ENCODE measurements around the gene OTOG. TPM values are rescaled to one million over a fixed set of nuclear protein-coding genes. Genes with fewer than 3 reads are reported as not detected.

OTOG gene
- total RNA-seq, 1 donor from 2014 or later: not detected

DNA sequence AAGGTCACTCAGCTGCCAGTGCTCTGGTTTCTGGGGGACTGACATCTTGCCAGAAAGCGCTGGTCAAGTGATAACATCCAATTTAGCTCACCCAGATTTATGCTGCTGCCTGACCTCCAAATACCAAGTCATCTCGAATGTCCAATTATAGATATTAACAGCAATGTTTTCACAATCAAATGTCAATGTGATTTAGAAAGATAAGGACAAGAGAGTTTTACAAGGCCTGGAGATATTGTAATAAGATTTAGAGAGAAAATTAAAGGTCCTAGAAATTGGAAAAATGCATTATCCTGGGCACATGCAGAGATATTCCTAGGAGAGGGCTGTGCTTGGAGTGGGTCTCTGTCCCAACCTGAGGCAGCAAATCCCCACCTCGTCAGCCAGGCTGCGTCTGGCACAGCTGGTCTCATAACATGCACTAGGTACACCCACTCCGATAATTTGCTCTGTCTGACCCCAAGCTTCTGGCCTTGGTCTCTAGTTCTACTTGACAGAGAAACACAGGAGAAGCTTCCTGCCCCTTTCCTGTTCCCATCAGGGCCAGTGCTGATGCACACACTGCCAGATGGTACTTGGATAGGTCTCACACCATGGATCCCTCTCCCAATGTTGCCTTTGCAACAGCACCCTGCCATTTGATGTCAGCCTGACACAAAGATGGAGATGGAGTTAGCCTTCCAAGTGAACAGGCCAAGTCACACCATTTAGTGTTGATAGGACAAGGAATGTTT is 31.4 kb upstream of the OTOG start:
- no peaks in the 10 kb centered on the region for H3K36me3 ChIP-seq (ENCODE audit: control insufficient read depth, insufficient read depth, low read length)
- TF ChIP-seq, protein P1, sequence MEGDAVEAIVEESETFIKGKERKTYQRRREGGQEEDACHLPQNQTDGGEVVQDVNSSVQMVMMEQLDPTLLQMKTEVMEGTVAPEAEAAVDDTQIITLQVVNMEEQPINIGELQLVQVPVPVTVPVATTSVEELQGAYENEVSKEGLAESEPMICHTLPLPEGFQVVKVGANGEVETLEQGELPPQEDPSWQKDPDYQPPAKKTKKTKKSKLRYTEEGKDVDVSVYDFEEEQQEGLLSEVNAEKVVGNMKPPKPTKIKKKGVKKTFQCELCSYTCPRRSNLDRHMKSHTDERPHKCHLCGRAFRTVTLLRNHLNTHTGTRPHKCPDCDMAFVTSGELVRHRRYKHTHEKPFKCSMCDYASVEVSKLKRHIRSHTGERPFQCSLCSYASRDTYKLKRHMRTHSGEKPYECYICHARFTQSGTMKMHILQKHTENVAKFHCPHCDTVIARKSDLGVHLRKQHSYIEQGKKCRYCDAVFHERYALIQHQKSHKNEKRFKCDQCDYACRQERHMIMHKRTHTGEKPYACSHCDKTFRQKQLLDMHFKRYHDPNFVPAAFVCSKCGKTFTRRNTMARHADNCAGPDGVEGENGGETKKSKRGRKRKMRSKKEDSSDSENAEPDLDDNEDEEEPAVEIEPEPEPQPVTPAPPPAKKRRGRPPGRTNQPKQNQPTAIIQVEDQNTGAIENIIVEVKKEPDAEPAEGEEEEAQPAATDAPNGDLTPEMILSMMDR (IDR thresholded peaks at IDR 0.05; ENCODE audit: insufficient read depth, low read length, poor library complexity, severe bottlenecking): no peak
- no peak overlapping the region for H3K4me3 ChIP-seq (ENCODE audit: low read depth, low read length)
- peaks cover 3% of the 10 kb centered on the region for H3K27me3 ChIP-seq (ENCODE audit: control insufficient read depth, insufficient read depth, low read length)
- DNase-seq (ENCODE audit: low read depth): no peak

DNA sequence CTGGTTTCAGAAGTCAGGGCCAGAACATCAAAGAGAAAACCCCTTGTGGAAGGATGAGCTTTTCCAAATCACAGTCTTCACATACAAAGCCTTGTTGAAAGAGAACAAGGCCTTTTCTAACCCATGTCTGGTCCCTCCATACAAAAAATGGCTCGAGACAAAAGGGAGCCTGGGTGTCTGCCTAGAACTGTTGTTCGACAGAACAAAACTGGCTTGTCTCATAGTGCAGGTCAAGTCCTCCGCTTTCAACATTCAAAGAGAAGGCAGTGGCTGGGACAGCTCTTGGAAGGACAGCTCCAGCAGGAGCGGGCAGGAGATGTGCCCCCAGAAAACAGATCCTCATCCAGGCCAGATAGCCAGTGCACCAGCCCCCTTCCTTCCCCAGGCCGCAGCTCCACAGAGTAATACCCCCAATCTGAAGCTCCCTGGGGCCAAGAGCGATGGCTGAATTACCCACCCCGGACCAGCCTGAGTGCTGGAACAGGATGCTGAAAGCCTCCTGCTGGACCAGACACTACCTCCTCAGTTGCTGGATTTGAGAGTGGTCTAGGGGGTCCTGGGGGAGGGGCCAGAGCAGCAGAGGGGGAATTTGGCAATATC is 30.4 kb upstream of the OTOG start:
- TF ChIP-seq, protein P1 (IDR thresholded peaks at IDR 0.05; ENCODE audit: insufficient read depth, low read length, poor library complexity, severe bottlenecking): no peak
- H3K27me3 ChIP-seq (ENCODE audit: control insufficient read depth, insufficient read depth, low read length): peaks cover 3% of the 10 kb centered on the region
- DNase-seq (ENCODE audit: low read depth): no peak
- H3K4me3 ChIP-seq (ENCODE audit: low read depth, low read length): no peak overlapping the region
- H3K36me3 ChIP-seq (ENCODE audit: control insufficient read depth, insufficient read depth, low read length): no peaks in the 10 kb centered on the region

DNA sequence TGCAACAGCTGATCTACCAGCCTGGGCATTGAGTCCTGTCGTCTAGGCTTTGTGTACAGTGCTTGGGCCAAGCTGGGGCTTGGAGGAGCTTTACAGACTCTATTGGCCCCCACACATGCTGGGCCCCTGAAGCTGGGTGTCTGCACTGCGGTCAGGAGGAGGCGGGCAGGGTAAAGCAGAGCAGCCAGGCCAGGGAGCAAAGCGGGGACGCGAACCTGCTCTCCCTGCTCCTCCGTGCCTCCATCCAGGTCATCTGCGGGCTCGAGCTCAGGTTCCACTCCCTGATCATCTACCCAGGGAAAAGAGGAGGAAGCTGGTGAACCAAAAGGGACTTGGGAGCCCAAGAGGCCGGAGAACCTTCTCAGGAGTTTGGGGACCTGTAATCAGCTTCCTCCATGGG is 29.9 kb upstream of the OTOG start:
- TF ChIP-seq, protein P1 (IDR thresholded peaks at IDR 0.05; ENCODE audit: insufficient read depth, low read length, poor library complexity, severe bottlenecking): no peak

DNA sequence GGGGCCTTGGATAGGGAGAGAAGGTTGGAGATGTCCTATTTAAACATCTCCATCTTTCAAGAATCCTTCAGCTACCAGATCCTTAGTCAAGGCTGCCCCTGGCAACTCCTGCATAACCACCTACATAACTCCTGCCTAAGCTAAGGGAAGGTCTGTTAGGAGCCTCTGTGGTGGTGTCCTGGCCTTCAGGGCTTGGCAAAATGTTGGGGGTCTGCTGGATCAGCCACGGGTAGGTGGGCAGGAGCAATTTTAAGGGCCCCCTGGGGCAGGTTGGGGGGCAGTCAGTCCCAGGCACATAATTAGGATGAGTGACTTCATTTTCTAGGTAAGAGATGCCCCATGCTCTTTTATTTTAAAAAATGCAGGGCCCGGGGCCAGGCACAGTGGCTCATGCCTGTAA is 28.7 kb upstream of the OTOG start:
- no peak for DNase-seq (ENCODE audit: low read depth)
- Histone ChIP-seq H3K4me3 (ENCODE audit: low read depth, low read length) (no peak overlapping the region), H3K36me3 (ENCODE audit: control insufficient read depth, insufficient read depth, low read length) (no peaks in the 10 kb centered on the region), H3K27me3 (ENCODE audit: control insufficient read depth, insufficient read depth, low read length) (peaks cover 3% of the 10 kb centered on the region)
- TF ChIP-seq, protein P1 (IDR thresholded peaks at IDR 0.05; ENCODE audit: insufficient read depth, low read length, poor library complexity, severe bottlenecking): no peak

More for the DNA sequence above, 29.9 kb upstream of the OTOG start:
- H3K27me3 ChIP-seq (ENCODE audit: control insufficient read depth, insufficient read depth, low read length): peaks cover 3% of the 10 kb centered on the region
- H3K4me3 ChIP-seq (ENCODE audit: low read depth, low read length): no peak overlapping the region
- no peaks in the 10 kb centered on the region for H3K36me3 ChIP-seq (ENCODE audit: control insufficient read depth, insufficient read depth, low read length)
- no peak for DNase-seq (ENCODE audit: low read depth)

- H3K36me3 ChIP-seq (ENCODE audit: control insufficient read depth, insufficient read depth, low read length): no peaks in the 10 kb centered on the region
- no peak overlapping the region for H3K4me3 ChIP-seq (ENCODE audit: low read depth, low read length)
- H3K27me3 ChIP-seq (ENCODE audit: control insufficient read depth, insufficient read depth, low read length): peaks cover 3% of the 10 kb centered on the region
- no peak for DNase-seq (ENCODE audit: low read depth)
- TF ChIP-seq, protein P1 (IDR thresholded peaks at IDR 0.05; ENCODE audit: insufficient read depth, low read length, poor library complexity, severe bottlenecking): no peak
Measured at GRCh38 chr11:17519061-17519885, 27.8 kb upstream of the OTOG start.

All from kidney epithelial cell (primary cell).